T47D (cell line): ENCODE results near the gene TRIM23.
A peak's percentile ranks its signal among the peaks of the same experiment; 100 is the strongest.

Source experiments
- DNase-seq, 2 experiments: peaks; one replicate each; pipeline versions ENCODE4 v3.0.0 to v3.0.0-alpha.2; 2011 to 2012; ENCODE audit warnings: low read depth in 1 of 2, low spot score in 1 of 2
- JUND ChIP-seq: IDR thresholded peaks from 2 replicates; pipeline ENCODE4 v1.6.1; 2012; ENCODE audit warnings: low read depth
- in situ Hi-C: cut with HindIII; loops from 2 replicates; pipeline ENCODE4 v1.10.0; 2016; ENCODE audit warnings: low sequenced_read_pairs, low pct_unique_long_range_greater_than_20kb

Gene TRIM23

GRCh38 chr5:65624025-65624570, at the start of gene TRIM23:
TSS of gene TRIM23 (minus strand) at chr5:65624333. CDS start at chr5:65624274, 59 bp downstream.
- in situ Hi-C loops = no loop called here
- no peak for TF ChIP-seq JUND
- peak; percentile 56 to 93 for DNase-seq

- DNase-seq = peak in 1 of 2 experiments; percentile 42
- TF ChIP-seq JUND = no peak
- in situ Hi-C loops = no loop called here
Observed at GRCh38 chr5:65672796-65673195, 48.7 kb upstream of the TRIM23 start.

- in situ Hi-C loops = no loop called here
- DNase-seq = no peak
- TF ChIP-seq JUND = no peak
Observed at GRCh38 chr5:65668696-65669095, 44.6 kb upstream of the TRIM23 start.

GRCh38 chr5:65663804-65664521, 39.8 kb upstream of the TRIM23 start:
- in situ Hi-C loops = no loop called here
- TF ChIP-seq JUND = no peak
- peak in 1 of 2 experiments; percentile 46 for DNase-seq

- TF ChIP-seq JUND = no peak
Observed at GRCh38 chr5:65654713-65655112, 30.6 kb upstream of the TRIM23 start.

GRCh38 chr5:65651144-65651543, 27.0 kb upstream of the TRIM23 start:
- peak in 1 of 2 experiments; percentile 27 for DNase-seq
- TF ChIP-seq JUND = no peak
- in situ Hi-C loops = no loop called here

More at GRCh38 chr5:65654713-65655112, 30.6 kb upstream of the TRIM23 start:
- in situ Hi-C loops = no loop called here
- no peak for DNase-seq

GRCh38 chr5:65647941-65648340, 23.8 kb upstream of the TRIM23 start:
- in situ Hi-C loops = no loop called here
- TF ChIP-seq JUND = no peak
- no peak for DNase-seq

GRCh38 chr5:65646938-65647337, 22.8 kb upstream of the TRIM23 start:
- DNase-seq = no peak
- no peak for TF ChIP-seq JUND
- in situ Hi-C loops = no loop called here

- in situ Hi-C loops = no loop called here
- no peak for TF ChIP-seq JUND
Observed at GRCh38 chr5:65640240-65640639, 16.1 kb upstream of the TRIM23 start.

GRCh38 chr5:65630981-65631380, 6.8 kb upstream of the TRIM23 start:
- TF ChIP-seq JUND = no peak
- no peak for DNase-seq
- in situ Hi-C loops = no loop called here

More at GRCh38 chr5:65640240-65640639, 16.1 kb upstream of the TRIM23 start:
- no peak for DNase-seq

- in situ Hi-C loops = no loop called here
- no peak for TF ChIP-seq JUND
- DNase-seq = peak in 1 of 2 experiments; percentile 3
Observed at GRCh38 chr5:65625743-65626142, 1.6 kb upstream of the TRIM23 start.

- TF ChIP-seq JUND = no peak
- in situ Hi-C loops = no loop called here
- peak; percentile 5 to 88 for DNase-seq
Observed at GRCh38 chr5:65624571-65625555, 730 bp upstream of the TRIM23 start, which contains the start of the genes SHLD3 and TRAPPC13. TSS of gene SHLD3 (plus strand) at chr5:65625027. CDS start at chr5:65629588, 4,561 bp downstream. TSS of gene TRAPPC13 (plus strand) at chr5:65625027. CDS start at chr5:65625061, 34 bp downstream.
